Stimulated activated CD4-positive, alpha-beta T cell treated with anti-CD3 and anti-CD28 coated beads, Interleukin-2, amount 100 ng/mL, for 24 hours (primary cell): ENCODE measurements around the gene PDE4D.
"Not testable (repeated sequence)": the region's sequence is repeated elsewhere in the genome, so short reads cannot be mapped to it uniquely, and the experiment has no call there.

Experiments used
- DNase-seq, 2 donors: peaks; one replicate each; pipeline ENCODE4 v3.0.0-alpha.2; 2020

Gene PDE4D

DNA sequence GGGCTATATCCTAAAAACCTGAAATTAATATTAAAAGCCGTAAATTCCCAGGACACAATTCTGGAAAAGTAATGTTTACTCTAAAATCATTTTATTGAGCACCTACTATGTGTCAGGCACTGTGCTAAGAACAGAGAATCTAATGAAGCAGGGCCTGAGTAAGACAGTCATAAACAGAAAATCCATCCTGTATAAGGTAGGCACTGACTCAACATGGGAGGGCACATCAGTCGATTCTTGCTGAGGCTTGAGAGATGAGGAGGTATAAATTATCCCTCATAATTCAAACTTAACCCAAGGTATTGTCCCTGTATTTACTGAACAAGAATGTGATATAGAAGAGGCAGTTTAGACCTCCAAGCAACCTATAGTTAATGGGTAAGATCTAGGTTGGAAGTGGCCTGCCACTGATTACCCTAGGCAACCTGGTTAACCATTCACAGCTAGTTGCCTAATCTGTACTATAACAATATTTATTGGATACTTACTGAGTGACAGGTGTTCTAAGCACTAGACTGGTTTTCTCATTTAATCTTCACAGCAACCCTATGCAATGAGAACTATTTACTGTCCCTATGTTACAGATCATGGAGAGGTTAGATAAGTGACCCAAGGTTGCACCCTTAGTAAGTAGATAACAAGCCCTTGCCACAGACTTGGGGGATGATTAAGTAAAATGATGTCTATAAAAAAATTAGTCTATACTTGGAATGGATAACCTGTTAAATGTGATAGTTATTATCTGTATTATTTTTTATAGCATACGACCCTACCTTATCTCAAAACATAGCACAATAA is 317.7 kb downstream of the PDE4D start:
- DNase-seq = no peak

- DNase-seq = not testable (repeated sequence)
These were observed 320.0 kb downstream of the PDE4D start for GRCh38 chr5:59573509-59573908.

DNA sequence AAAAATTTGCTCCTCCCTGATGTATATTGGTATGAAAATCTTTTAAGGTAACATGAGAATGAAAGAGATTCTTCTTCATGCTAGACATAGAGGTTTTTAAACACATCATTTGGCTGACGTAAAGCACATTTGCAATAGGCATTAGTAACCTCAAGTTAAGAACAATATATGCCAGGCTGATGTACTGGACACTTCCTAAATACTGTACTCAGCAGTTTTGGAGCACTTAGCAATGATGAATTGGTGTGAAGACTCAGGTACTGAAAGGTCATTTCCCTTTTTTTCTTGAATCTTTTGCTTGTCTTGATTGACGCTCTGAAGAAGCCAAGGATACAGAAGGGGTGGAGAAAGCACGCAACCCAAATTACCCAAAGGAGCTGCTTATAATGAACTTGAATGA is 322.5 kb downstream of the PDE4D start:
- DNase-seq = no peak

GRCh38 chr5:59569608-59570334 is 323.8 kb downstream of the PDE4D start:
- no peak for DNase-seq

DNA sequence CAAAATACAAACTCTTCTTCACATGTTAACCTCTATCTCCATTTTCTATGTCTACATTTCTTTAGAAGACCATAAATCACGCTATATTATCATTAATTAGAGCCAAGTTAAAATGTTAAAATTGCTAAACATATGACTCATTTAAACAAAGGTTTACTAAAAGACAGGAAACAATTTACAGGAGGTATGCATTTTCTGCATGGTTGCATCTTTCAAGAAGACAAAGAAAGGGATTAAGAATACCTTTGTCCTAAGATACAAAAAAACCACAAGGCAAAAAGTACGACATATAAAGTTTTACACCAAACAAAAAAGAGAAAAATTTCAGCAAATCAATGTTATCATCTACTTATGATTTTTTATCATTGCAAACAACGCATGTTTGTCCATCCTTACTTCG is 324.4 kb downstream of the PDE4D start:
- DNase-seq = no peak

- no peak for DNase-seq
These were observed 325.4 kb downstream of the PDE4D start for GRCh38 chr5:59568161-59568560.

- DNase-seq = no peak
These were observed 328.0 kb downstream of the PDE4D start for GRCh38 chr5:59565551-59565950.

DNA sequence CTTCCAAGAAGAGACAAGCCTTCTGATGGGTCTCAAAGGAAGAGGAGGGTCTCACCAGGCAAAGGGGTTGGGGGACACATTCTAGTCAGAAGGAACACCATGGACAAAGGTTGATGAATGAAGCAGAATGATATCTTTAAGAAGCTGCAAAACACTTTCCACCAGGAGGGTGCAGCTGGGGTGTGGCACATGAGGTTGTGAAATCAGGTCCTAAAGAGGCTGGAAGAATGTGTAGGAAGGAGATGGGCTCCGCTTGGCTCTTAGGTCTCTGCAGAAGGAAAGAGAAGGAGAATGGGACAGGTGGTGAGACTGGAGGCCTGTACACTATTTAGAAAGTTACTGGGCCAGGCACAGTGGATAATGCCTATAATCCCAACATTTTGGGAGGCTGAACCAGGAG is 328.6 kb downstream of the PDE4D start:
- no peak for DNase-seq

DNA sequence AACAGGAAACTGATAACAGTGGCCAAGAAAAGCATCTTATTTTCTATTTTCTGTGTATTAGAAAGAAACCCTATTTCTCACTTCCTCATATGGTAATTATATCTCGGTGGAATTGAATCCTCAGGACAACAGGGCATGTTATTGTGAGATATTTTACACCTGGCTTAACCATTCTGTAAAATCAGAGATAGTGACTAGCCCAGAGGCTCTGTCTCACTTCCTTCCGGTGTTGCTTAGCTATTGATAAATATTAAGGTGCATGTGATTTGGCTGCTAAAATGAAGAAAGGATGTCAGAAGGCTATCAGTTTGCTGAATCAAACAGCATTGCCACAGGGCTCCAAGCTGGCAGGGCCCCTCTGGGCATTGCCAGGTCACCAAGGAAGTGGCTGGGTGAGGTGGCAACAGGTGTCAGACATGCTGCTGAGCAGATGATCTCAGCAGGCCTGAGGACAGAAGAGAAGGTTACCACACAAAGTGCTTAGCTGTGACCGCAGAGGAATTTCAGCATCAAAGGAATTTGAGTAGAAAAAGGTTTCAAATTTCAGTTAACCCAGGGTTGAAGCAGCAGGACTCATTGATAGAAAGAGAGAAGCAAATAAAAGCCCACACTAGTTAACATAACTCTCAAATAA is 330.7 kb downstream of the PDE4D start:
- DNase-seq = no peak

GRCh38 chr5:59560553-59560952 is 333.0 kb downstream of the PDE4D start:
- no peak for DNase-seq

DNA sequence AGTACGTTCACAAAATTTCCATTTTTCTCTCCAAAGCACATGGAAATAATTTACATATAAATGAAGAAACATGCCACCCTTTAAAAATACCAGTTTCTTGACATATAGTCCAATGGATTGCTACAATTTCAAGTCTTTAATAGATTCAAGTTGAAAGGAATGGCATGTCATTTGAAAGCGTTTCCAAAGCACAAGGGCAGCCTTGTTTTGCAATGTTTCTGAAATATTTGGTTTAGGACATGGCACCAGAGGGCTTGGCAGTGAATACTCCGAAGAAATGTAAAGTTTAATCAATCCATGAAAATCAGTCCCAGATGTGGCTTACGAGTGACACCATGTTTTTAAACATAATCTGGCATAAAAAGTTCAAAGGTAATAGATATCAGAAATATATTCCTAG is 333.7 kb downstream of the PDE4D start:
- no peak for DNase-seq

GRCh38 chr5:59559323-59559722 is 334.2 kb downstream of the PDE4D start:
- DNase-seq = no peak

- DNase-seq = no peak
These were observed 335.0 kb downstream of the PDE4D start for GRCh38 chr5:59558501-59558900.

DNA sequence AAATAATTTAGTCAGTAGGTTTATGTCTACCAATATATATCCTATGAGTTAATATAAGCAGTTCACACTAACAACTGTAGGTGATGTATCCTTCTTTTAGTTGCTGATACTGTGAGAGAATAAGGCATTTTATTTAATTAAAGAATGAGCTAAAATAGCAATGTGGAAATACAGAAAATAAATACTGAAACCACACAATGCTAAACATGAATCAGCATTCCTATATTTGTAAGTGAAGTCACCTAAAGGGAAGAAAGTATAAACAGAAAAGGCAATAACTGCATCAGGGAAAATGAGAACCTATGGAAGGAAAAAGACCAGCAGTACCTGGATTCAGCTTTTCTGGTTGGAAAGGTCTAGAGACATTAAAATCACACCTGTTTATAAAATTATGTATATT is 336.0 kb downstream of the PDE4D start:
- no peak for DNase-seq

GRCh38 chr5:59555596-59555995 is 337.9 kb downstream of the PDE4D start:
- no peak for DNase-seq

- no peak for DNase-seq
These were observed 339.0 kb downstream of the PDE4D start for GRCh38 chr5:59554501-59554900.

GRCh38 chr5:59553992-59554391 is 339.5 kb downstream of the PDE4D start:
- DNase-seq = no peak

- no peak for DNase-seq
These were observed 344.6 kb downstream of the PDE4D start for GRCh38 chr5:59548807-59549357.

- no peak for DNase-seq
These were observed 345.8 kb downstream of the PDE4D start for GRCh38 chr5:59547731-59548130.

DNA sequence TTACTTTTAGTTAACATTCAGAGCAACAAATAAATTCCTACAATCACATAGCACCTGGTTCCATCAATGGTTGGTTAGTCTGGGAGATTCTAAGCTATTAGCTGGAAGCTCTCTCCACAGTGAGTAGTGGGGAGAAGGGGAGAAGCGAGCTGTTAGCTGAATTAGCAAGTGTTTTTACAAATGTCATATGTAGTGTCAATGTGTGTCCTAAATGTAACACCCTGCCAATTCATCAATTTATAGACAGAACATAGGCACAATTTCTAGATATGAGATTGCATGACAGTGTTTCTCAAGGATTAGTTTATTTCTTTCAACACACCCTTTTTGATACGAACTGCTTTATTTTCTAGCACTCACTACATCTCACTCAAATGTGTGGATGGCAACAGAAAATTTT is 349.0 kb downstream of the PDE4D start:
- DNase-seq = no peak

- no peak for DNase-seq
These were observed 349.6 kb downstream of the PDE4D start for GRCh38 chr5:59543821-59544442.

- DNase-seq = no peak
These were observed 350.4 kb downstream of the PDE4D start for GRCh38 chr5:59542851-59543820.
